ENCODE measurements around the gene UBE2R2. TPM values are rescaled to one million over a fixed set of nuclear protein-coding genes. Genes with fewer than 3 reads are reported as not detected.

Gene UBE2R2
- total and polyA plus RNA-seq, 10 of the 15 experiments (the other 5 are each of a cell fraction or from before 2014, with no cell fraction given), result 7.2 to 32.8 (median 17.2) TPM

GRCh38 chr9:33795281-33795680 lies 21.7 kb upstream of the UBE2R2 start, which contains the start of gene PRSS3 (continued):
- no peak for TF ChIP-seq REST (IDR thresholded peaks at IDR 0.05; ENCODE audit: low read depth, low read length)
- TF ChIP-seq RELB (IDR thresholded peaks at IDR 0.05; ENCODE audit: low read depth), result no peak
- TF ChIP-seq CREM (IDR thresholded peaks at IDR 0.05; ENCODE audit: low read depth), result no peak
- TF ChIP-seq ZBTB40 (IDR thresholded peaks at IDR 0.05; ENCODE audit: borderline replicate concordance), result no peak
- no peak for TF ChIP-seq MTA3 (IDR thresholded peaks at IDR 0.05; ENCODE audit: borderline replicate concordance, low read length)
- TF ChIP-seq MYB (IDR thresholded peaks at IDR 0.05; ENCODE audit: borderline replicate concordance, low read depth, low read length), result no peak
- no peak for TF ChIP-seq TBL1XR1 (IDR thresholded peaks at IDR 0.05; ENCODE audit: low read depth, low read length)
- TF ChIP-seq HDAC2 (IDR thresholded peaks at IDR 0.05), result no peak

All from GM12878 (cell line).